OCI-LY7 (cell line): ENCODE data around the gene PAPSS1.

ENCODE experiments used
- CTCF ChIP-seq: fragments of 200-600 bp; sonication (generic); conservative IDR thresholded peaks from 2 replicates; pipeline ENCODE4 v1.5.1; 2014; ENCODE audit warnings: mild to moderate bottlenecking, antibody characterized with exemption, low read length, moderate library complexity, mixed read lengths
- EZH2phosphoT487 ChIP-seq: fragments of 200-600 bp; sonication (generic); IDR thresholded peaks from 2 replicates; pipeline ENCODE4 v1.6.1; 2018; ENCODE audit warnings: low read depth, borderline replicate concordance, mild to moderate bottlenecking, mixed run types, antibody characterized with exemption, low read length, moderate library complexity, mixed read lengths

DNA sequence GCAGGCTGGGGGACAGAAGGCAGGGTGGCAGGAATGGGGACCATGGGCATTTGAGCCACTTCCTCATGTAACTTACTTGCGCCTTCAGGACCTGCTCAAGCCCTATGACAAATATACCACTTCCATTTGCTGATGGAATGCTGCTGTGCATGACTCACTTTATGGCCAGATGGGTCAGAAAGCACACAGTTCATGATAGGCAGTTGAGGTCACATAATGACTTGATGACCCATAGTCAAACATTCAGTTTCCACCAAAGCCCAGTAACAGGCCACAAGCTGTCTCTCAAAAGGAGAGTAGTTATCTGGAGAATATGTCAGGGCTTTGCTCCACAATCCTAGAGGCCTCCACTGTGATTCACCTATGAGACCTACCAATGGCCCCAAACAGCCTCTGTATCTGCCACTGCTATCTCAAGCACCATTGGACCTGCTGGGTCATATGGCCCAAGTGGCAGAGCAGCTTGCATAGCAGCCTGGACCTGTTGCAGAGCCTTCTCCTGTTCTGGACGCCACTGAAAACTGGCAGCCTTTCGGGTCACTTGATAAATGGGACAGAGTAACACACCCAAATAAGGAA lies 5.3 kb upstream of the PAPSS1 start:
- TF ChIP-seq CTCF (no peak), EZH2phosphoT487 (no peak)
